NCI-H2171 treated with DMSO at 0.1 percent for 48 hours (cell line): ENCODE data around the gene INPP5A.
"Not testable (repeated sequence)": the region's sequence is repeated elsewhere in the genome, so short reads cannot be mapped to it uniquely, and the experiment has no call there.

ENCODE experiments used
- DNase-seq: peaks from one replicate; lab custom pipeline; 2025; lab: John Stamatoyannopoulos, UW

The INPP5A gene

DNA sequence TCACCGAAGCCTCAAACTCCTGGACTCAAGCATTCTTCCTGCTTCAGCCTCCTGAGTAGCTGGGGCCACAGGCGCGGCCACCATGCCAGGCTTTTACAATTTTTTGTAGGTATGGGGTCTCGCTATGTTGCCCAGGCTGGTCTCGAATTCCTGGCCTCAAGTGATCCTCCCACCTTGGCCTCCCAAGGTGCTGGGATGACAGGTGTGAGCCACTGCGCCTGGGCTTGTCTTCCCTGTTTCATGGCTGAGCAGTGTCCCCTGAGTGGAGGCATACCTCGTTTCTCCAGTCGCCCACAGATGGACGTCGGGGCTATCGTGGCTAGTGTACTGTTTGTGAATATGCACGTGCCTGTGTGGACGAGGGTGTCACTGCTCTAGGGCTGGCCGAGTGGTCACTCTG lies 11.3 kb downstream of the INPP5A start:
- no peak for DNase-seq

GRCh38 chr10:132549371-132549770 lies 11.8 kb downstream of the INPP5A start:
- DNase-seq, result peak; percentile 88

GRCh38 chr10:132550366-132551092 lies 12.9 kb downstream of the INPP5A start:
- DNase-seq, result no peak

DNA sequence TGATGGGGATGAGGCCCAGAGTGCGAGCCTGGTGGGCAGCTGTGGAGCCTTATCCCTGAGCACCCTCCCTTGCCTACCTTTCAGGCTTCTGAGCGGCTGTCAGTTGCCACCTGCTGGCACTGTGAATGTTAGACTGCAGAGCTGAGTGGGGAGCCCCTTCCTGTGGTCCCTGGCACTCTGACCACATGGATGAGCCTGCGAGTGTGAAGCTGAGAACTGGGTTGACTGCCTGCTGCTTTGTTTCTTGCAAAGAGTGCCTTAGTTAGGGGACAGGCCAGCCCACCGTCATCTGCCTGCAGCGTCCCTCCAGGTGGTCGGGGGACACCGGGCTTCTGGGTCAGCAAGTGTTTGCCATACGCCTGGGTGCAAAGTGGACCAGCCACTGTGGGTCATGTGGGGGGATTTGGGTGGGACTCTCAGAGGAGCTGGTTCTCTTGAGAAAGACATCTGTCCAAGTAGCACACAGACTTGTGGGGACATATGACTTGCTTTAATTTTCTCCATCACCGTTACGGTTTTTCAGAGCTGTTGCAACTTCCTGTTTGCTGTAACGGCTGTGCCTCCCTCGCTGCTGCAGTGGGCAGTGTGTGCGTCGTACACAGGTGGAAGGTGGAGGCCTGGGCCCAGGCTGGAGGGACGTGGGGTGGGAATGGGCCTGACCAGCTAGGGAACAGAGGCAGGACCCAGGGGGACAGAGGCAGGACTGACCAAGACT lies 13.7 kb downstream of the INPP5A start:
- DNase-seq, result no peak

DNA sequence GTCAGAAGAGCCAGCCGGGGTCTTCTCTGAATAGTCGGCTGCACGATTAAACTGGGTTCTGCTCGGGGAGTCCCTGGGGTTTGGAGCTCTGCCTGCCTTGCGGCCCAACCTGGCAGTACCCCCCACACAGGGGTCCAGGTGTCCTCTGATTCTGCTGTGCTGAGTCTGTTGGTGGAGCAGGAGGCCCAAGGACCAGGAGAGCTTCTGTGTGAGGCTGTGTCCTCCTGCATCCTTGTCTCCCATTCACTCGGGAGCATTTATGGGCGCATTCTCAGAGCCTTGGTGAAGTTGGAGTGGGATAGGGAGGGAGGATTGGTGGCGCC lies 14.2 kb downstream of the INPP5A start:
- no peak for DNase-seq

DNA sequence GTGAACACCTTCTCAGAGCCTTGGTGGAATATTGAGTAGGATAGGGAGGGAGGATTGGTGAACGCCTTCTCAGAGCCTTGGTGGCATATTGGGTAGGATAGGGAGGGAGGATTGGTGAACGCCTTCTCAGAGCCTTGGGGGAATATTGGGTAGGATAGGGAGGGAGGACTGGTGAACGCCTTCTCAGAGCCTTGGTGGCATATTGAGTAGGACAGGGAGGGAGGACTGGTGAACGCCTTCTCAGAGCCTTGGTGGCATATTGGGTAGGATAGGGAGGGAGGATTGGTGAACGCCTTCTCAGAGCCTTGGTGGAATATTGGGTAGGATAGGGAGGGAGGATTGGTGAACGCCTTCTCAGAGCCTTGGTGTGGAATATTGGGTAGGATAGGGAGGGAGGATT lies 15.0 kb downstream of the INPP5A start:
- not testable (repeated sequence) for DNase-seq

GRCh38 chr10:132553568-132553967 lies 16.0 kb downstream of the INPP5A start:
- not testable (repeated sequence) for DNase-seq

- DNase-seq, result no peak
These were observed 16.7 kb downstream of the INPP5A start for GRCh38 chr10:132554053-132554990.

- no peak for DNase-seq
These were observed 17.5 kb downstream of the INPP5A start for GRCh38 chr10:132554991-132555647.

GRCh38 chr10:132555648-132556575 lies 18.3 kb downstream of the INPP5A start:
- DNase-seq, result no peak

DNA sequence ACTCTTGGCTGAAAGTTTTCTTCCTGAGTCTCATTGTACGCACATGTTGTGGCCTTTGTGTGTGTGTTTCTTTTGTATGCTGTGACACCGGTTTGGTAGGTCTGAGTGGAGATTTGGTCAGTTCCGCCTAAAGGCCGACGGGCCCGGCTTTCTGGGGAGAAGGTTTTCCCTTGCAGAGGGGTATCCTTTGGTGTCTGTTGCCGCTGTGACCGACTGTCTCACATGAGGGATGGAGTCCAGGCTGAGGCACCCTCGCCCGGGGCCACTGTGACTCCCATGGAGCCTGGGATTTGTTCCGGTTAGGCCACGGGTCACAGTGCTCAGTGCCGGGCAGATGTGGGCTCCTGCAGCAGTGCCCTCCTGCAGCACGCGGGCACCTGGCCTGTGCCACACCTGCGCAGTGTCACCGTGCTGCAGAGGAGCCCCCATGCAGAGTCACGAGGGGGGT lies 19.4 kb downstream of the INPP5A start:
- no peak for DNase-seq

DNA sequence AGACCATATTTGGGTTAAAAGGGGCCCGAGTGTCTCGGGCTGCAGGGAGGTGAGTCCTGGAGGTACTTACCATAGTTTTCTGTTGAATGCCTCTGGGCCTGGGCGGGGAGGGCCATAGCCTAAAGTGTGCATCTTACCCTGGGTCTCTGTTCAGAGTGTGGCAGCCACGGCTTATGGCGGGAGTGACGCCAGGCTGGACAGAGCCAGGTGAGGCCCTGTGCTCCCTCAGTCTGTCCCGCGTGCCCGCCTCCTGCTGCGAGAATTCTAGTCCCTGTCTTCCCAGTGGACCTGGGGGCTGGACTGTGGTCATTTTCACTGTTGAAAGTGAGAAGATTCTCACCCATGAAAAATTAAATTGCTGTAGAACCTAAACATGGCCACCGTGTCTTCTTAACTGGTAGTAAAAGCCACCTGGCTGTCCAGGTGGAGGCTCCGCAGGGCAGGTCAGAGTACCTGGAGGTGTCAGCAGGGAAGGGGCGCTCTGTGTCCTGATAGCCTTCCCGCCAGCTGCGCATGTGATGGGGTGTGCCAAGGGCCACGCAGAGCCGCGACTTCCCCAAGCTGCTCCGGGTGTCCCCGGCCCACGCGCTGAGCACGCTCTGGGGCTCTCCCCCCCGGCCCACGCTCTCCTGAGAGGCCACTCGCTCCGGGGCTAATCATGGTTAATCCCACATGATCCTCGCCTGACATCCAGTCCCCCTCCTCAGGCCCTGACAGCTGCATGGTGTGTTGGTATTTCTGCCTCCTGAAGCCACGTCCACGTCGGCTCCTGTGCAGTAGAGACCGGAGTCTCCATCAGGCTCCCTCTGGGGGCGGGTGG lies 20.3 kb downstream of the INPP5A start:
- DNase-seq, result no peak

- no peak for DNase-seq
These were observed 21.2 kb downstream of the INPP5A start for GRCh38 chr10:132558516-132559413.

DNA sequence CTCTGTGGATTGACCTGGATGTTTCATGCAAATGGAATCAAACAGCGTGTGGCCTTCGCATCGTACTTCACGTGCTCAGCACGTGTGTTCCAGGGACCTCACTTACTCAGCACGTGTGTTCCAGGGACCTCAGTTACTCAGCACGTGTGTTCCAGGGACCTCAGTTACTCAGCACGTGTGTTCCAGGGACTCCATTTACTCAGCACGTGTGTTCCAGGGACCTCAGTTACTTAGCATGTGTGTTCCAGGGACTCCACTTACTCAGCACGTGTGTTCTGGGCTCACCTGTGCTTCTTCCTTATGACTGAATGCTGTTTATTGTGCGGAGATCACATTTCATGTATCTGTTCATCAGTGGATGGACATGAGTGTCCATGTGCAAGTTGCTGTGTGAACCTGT lies 22.0 kb downstream of the INPP5A start:
- DNase-seq, result no peak

GRCh38 chr10:132560241-132560731 lies 22.7 kb downstream of the INPP5A start:
- no peak for DNase-seq

GRCh38 chr10:132562177-132562915 lies 24.8 kb downstream of the INPP5A start:
- DNase-seq, result no peak

DNA sequence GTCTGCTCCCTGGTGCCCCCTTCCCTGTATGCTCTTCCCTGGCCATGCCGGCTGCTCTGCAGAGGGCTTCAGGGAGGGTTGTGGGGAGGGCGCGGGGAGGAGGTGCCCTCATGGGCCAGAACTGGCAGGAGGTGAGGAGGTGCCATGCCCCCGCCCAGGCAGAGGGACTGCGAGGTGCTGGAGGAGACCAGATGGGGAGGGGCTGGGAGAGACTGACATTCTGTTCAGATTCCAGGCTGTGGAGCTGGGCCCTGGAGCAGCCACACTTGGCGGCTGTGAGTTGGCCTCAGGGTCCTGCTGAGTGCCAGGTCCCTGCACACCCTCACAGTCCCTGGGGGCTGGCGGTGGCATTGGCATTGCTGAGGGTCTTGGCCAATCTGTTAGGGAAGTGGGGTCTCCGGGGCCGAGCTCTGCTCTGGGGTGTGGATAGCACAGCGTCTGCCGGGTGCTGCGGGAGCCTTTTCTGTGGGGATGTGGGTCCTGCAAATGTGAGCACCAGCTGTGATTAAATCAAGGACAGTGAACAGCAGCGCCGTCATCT lies 25.4 kb downstream of the INPP5A start:
- no peak for DNase-seq
